UCSD-AML1 (cell line): Measurements from ENCODE around the gene SNN.

ENCODE experiments used
- DNase-seq: peaks from one replicate; lab custom pipeline; 2025; ENCODE audit not compliant: unreplicated experiment; lab: John Stamatoyannopoulos, UW

SNN gene

GRCh38 chr16:11727796-11728543 is 59.7 kb downstream of the SNN start:
- no peak for DNase-seq
